ENCODE data around the gene CD200. TPM values are rescaled to one million over a fixed set of nuclear protein-coding genes. Genes with fewer than 3 reads are reported as not detected.

The CD200 gene, protein sequence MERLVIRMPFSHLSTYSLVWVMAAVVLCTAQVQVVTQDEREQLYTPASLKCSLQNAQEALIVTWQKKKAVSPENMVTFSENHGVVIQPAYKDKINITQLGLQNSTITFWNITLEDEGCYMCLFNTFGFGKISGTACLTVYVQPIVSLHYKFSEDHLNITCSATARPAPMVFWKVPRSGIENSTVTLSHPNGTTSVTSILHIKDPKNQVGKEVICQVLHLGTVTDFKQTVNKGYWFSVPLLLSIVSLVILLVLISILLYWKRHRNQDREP
- 10 to 100 TPM in 3 of 4 donors, 1 to 10 TPM in 1; 4.6 to 59.1 (median 31.4) TPM for total RNA-seq

DNA sequence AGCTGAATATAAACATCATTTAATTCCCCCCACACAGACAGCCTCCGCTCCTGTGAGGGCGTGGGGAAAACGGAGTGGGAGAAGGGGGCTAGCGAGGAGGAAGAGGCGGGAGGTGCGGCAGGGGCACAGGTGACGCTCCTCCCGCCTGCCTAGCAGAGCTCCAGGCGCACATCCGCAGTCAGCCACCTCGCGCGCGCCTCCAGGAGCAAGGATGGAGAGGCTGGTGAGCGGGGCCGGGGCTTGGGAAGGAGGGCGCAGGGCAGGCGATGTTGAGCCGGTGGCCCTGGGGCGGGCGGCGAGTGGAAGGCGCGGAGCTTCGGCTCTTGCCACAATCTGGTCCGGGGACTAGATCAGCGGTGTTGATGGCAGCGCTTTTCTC lies at the start of gene CD200:
CD200 (plus strand) TSS at position 155 of the 379 bp plus-strand sequence; CDS start at position 212, 57 bp downstream.
- ATAC-seq (ENCODE audit: low FRiP score), result peak; percentile 87
- TF ChIP-seq, protein P1, sequence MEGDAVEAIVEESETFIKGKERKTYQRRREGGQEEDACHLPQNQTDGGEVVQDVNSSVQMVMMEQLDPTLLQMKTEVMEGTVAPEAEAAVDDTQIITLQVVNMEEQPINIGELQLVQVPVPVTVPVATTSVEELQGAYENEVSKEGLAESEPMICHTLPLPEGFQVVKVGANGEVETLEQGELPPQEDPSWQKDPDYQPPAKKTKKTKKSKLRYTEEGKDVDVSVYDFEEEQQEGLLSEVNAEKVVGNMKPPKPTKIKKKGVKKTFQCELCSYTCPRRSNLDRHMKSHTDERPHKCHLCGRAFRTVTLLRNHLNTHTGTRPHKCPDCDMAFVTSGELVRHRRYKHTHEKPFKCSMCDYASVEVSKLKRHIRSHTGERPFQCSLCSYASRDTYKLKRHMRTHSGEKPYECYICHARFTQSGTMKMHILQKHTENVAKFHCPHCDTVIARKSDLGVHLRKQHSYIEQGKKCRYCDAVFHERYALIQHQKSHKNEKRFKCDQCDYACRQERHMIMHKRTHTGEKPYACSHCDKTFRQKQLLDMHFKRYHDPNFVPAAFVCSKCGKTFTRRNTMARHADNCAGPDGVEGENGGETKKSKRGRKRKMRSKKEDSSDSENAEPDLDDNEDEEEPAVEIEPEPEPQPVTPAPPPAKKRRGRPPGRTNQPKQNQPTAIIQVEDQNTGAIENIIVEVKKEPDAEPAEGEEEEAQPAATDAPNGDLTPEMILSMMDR (IDR thresholded peaks at IDR 0.05), result no peak
- DNase-seq (ENCODE audit: low spot score), result peak; percentile 33

DNA sequence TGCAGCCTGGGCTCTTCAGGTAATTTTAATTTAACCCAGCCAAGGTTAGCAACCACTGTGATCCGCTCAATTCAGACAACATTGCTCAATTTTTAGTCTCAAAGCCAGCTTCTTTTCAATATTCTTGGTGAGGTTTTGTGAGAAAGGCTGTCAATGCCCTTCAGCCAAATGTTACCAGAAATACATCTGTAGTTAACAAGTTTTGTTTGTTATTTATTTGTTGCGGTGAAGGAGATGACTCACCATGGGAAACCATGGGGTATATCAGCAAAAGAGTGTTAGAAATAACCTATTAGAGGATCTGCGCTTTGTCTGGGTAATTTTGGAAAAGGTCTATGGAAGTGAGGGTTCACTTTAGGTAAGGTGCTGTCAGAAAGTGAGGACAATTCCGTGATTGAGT lies 43.9 kb upstream of the CD200 start:
- TF ChIP-seq, protein P1 (IDR thresholded peaks at IDR 0.05), result no peak
- no peak for ATAC-seq (ENCODE audit: low FRiP score)
- no peak for DNase-seq (ENCODE audit: low spot score)

DNA sequence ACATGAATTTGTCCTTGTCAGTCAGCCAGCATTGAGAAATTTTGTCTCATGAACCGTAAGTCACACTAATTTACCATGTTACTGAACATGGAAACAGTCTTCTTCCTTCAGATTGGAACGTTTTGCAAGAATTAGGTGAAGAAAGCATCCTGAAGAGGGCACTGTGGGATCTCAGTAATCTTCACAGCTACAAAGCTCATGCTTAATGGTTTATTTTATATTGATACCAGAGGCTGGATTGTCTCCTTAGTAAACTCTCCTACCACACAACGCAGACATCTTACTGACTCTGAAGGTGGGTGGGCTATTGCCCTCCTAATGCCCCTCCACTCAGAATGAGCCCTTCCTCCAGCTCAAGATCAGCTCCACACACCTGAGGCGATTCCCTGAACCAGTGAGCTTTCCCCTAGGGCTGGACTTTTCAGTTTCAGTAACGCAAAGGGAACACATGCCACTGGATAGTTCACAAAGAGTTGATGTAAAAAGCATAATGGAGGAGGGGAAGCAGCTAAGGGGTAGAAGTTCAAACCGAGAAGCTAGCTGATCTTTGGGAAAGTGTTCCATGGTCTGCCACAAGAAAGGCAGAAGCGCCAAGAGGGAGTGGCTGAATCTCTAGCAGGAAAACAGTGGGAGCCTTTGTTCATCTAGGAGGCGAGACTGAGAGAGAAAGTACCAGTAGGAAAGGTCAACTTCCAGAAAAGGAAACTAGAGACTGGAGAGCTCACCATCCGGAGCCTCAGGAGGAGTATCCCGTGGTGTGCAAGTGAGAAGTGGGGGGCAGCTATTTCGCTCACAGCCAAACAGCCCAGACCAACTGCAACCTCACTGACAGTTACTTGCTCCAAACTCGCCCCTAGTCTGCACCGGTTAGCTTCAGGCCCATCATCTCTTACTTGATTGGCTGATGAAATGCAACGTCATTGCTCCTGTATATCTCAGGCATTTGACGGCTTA lies 39.3 kb upstream of the CD200 start, which contains the start of gene SLC9C1:
SLC9C1 (minus strand) TSS at position 849 of the 954 bp plus-strand sequence. CDS start 7,425 bp downstream, outside the sequence.
- DNase-seq (ENCODE audit: low spot score), result no peak
- ATAC-seq (ENCODE audit: low FRiP score), result peak; percentile 86
- TF ChIP-seq, protein P1 (IDR thresholded peaks at IDR 0.05), result no peak

DNA sequence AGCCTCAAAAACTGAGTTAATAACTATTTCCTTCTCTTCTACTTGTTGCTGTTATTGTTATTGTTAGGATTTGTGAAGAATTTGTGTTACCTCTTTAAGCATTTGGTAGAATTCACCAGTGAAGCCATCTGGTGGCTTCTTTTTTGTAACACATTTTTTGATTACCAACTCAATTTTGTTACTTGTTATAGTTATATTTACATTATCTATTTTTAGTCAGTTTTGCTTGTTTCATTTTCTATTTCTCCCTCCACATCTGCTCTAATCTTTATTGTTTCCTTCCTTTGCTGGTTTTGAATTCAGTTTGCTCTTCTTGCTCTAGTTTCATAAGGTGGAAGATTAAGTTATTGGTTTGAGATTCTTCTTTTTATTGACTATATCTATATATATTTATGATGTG lies 35.2 kb upstream of the CD200 start:
- DNase-seq (ENCODE audit: low spot score) (no peak), ATAC-seq (ENCODE audit: low FRiP score) (no peak)
- TF ChIP-seq, protein P1 (IDR thresholded peaks at IDR 0.05), result no peak

DNA sequence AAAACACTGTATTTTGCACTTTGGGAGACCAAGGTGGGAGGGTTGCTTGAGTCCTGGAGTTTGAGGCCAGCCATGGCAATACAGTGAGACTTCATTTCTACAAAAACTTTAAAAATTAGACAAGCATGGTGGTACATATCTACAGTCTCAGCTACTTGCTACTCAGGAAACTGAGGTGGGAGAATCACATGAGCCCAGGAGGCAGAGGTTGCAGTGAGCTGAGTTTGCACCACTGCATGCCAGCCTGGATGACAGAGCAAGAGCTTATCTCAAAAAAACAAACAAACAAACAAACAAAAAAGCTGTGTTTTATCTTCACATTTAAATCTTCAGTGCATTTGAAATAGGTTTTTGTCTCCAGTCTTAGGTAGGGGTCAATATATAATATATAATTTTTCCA lies 34.2 kb upstream of the CD200 start:
- DNase-seq (ENCODE audit: low spot score) (no peak), ATAC-seq (ENCODE audit: low FRiP score) (no peak)
- TF ChIP-seq, protein P1 (IDR thresholded peaks at IDR 0.05), result no peak

DNA sequence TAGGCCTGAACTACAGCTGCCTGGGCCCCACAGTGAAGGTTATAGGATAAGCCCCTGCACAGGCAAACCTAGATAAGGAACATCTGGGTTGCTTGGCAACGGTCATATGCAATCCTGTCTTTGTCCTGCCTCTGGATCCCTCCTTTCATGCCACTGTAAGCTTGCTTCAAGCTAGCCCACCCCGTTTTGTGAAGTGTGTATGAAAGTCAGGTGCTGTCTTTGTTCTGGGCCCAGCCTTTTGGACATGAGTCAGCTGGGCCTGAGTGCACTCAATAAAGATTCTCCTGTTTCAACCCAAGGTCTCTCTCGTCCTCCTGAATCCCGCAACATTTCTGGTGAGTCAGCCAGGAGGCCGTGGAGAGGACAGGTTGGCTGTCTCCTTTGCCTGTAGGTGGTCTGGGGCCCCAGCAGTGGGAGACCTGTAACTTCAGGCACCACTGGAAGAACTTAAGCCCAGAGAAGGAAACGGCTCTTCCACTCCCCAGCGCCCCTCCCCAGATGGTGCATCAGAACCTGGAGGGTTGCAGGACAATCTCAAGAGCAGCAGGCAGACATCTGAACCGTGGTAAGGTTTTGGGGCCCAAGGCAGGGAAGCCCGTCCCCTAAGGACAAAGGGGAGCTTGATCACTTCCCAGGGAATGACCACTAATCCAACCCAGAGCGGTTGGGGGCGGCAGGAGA lies 30.7 kb upstream of the CD200 start:
- DNase-seq (ENCODE audit: low spot score) (no peak), ATAC-seq (ENCODE audit: low FRiP score) (peak; percentile 31)
- TF ChIP-seq, protein P1 (IDR thresholded peaks at IDR 0.05), result no peak
